ENCODE data around the gene LAX1. TPM values are rescaled to one million over a fixed set of nuclear protein-coding genes. Genes with fewer than 3 reads are reported as not detected.

Gene LAX1
- total and polyA plus RNA-seq, 7 donors = 0.60 to 3.6 (median 0.95) TPM; not detected in 3

DNA sequence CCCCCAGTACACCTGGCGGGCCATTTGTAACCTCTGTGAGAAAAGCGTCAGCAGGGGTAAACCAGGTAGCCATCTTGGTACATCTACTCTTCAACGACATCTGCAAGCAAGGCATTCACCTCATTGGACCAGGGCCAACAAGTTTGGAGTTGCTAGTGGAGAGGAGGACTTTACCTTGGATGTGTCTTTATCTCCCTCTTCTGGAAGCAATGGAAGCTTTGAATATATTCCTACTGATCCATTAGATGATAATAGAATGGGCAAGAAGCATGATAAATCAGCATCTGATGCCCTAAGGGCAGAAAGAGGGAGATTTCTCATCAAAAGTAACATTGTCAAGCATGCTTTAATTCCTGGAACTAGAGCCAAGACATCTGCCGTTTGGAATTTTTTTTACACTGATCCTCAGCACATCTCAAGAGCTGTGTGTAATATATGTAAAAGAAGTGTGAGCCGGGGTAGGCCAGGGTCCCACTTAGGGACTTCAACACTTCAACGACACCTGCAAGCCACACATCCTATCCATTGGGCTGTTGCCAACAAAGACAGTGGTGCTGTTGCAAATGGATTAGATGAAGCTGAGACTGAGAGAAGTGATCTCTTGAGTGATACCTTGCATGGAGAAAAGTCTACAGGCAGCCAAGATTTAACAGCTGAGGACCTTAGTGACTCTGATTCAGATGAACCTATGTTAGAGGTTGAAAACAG lies 33.1 kb downstream of the LAX1 start:
- no peaks in the 10 kb centered on the region for H3K9me3 ChIP-seq
- TF ChIP-seq POLR2AphosphoS5 (IDR thresholded peaks at IDR 0.05) (no peak), EP300 (IDR thresholded peaks at IDR 0.05) (no peak), POLR2A (IDR thresholded peaks at IDR 0.05) (no peak)
- TF ChIP-seq, protein P1, sequence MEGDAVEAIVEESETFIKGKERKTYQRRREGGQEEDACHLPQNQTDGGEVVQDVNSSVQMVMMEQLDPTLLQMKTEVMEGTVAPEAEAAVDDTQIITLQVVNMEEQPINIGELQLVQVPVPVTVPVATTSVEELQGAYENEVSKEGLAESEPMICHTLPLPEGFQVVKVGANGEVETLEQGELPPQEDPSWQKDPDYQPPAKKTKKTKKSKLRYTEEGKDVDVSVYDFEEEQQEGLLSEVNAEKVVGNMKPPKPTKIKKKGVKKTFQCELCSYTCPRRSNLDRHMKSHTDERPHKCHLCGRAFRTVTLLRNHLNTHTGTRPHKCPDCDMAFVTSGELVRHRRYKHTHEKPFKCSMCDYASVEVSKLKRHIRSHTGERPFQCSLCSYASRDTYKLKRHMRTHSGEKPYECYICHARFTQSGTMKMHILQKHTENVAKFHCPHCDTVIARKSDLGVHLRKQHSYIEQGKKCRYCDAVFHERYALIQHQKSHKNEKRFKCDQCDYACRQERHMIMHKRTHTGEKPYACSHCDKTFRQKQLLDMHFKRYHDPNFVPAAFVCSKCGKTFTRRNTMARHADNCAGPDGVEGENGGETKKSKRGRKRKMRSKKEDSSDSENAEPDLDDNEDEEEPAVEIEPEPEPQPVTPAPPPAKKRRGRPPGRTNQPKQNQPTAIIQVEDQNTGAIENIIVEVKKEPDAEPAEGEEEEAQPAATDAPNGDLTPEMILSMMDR (IDR thresholded peaks at IDR 0.05) = no peak
- DNase-seq = peak; percentile 69
- H3K4me3 ChIP-seq = no peak overlapping the region
- no peaks in the 10 kb centered on the region for H3K27me3 ChIP-seq
- H3K27ac ChIP-seq = peak overlapping the region in 2 of 4 donors; percentile 96 to 99
- intact Hi-C loops (cut with DNase I) = loop anchor here (5.0 to 10.0 kb wide), 4 partner anchors 61 to 296 kb away; no protein-coding TSS in a partner anchor
- peaks cover 0 to 17% (median under 1%) of the 10 kb centered on the region in 4 donors for H3K36me3 ChIP-seq
- peaks cover 0 to 67% (median 59%) of the 10 kb centered on the region in 4 donors for H3K4me1 ChIP-seq
- WGBS, 2 donors = 82% methylated on average over 6 of the region's 6 CpGs

DNA sequence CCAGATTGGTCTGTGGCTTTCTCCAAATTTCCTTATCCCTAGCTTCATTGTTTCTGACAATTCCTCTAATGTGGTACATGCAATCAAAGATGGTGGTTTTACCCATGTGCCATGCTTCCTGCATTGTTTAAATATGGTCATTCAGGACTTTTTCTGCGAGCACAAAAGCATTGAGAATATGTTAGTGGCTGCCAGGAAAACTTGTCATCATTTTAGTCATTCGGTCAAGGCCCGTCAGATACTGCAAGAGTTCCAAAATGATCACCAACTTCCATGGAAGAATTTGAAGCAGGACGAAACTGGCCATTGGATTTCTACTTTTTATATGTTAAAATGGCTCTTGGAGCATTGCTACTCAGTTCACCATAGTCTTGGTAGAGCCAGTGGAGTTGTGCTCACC lies 34.2 kb downstream of the LAX1 start:
- peaks cover 0 to 75% (median 63%) of the 10 kb centered on the region in 4 donors for H3K4me1 ChIP-seq
- TF ChIP-seq, protein P1 (IDR thresholded peaks at IDR 0.05) = no peak
- TF ChIP-seq POLR2A (IDR thresholded peaks at IDR 0.05) (no peak), POLR2AphosphoS5 (IDR thresholded peaks at IDR 0.05) (no peak), EP300 (IDR thresholded peaks at IDR 0.05) (no peak)
- H3K4me3 ChIP-seq = no peak overlapping the region
- H3K9me3 ChIP-seq = no peaks in the 10 kb centered on the region
- WGBS, 2 donors = 93 to 95% methylated on average over 4 of the region's 4 CpGs
- intact Hi-C loops (cut with DNase I) = loop anchor here (5.0 to 10.0 kb wide), 4 partner anchors 62 to 297 kb away; no protein-coding TSS in a partner anchor
- no peak overlapping the region for H3K27ac ChIP-seq
- no peaks in the 10 kb centered on the region for H3K27me3 ChIP-seq
- H3K36me3 ChIP-seq = peaks cover 0 to 27% (median 4%) of the 10 kb centered on the region in 4 donors
- no peak for DNase-seq

DNA sequence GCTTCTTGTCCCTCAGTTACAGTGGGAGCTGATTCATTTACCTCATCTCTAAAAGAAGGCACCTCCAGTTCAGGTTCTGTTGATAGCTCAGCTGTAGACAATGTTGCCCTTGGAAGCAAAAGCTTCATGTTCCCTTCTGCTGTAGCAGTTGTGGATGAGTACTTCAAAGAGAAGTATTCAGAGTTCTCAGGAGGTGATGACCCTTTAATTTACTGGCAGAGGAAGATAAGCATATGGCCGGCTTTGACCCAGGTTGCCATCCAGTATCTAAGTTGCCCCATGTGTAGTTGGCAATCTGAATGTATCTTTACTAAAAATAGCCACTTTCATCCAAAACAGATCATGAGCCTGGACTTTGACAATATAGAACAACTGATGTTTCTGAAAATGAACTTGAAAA lies 35.0 kb downstream of the LAX1 start:
- H3K4me3 ChIP-seq = no peak overlapping the region
- H3K4me1 ChIP-seq = peaks cover 0 to 73% (median 62%) of the 10 kb centered on the region in 4 donors
- peaks cover 0 to 34% (median 4%) of the 10 kb centered on the region in 4 donors for H3K36me3 ChIP-seq
- H3K27me3 ChIP-seq = no peaks in the 10 kb centered on the region
- no peak for DNase-seq
- no peaks in the 10 kb centered on the region for H3K9me3 ChIP-seq
- WGBS, 2 donors = 83 to 85% methylated on average over 1 of the region's 1 CpG
- TF ChIP-seq, protein P1 (IDR thresholded peaks at IDR 0.05) = no peak
- no peak for TF ChIP-seq EP300 (IDR thresholded peaks at IDR 0.05)
- TF ChIP-seq POLR2A (IDR thresholded peaks at IDR 0.05) = no peak
- no peak for TF ChIP-seq POLR2AphosphoS5 (IDR thresholded peaks at IDR 0.05)
- H3K27ac ChIP-seq = no peak overlapping the region
- intact Hi-C loops (cut with DNase I) = loop anchor here (5.0 to 10.0 kb wide), 4 partner anchors 63 to 298 kb away; no protein-coding TSS in a partner anchor

DNA sequence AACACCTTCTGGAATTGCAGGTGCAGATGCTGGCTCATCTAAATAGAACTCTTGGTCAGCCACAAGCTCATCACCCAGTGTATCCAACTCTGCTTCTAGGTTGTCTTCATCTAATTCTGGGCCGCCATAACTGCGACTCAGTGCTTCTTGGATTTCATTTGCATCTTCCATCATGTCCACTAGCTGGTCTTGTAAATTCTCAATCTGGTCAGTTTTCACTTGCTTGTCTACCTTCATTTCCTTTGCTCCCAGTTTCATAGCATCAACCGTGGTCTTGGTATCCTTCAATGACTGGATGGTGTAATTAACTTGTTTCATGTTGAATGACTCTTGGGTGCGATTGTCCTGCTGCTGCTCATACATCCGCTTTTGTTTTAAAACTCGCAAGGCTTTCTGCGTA lies 40.7 kb downstream of the LAX1 start:
- intact Hi-C loops (cut with DNase I) = no loop called here
- DNase-seq = no peak
- Histone ChIP-seq H3K27me3 (no peaks in the 10 kb centered on the region), H3K4me3 (no peak overlapping the region), H3K36me3 (peaks cover 0 to 29% (median 6%) of the 10 kb centered on the region in 4 donors), H3K9me3 (no peaks in the 10 kb centered on the region), H3K4me1 (peaks cover 0 to 50% (median 33%) of the 10 kb centered on the region in 4 donors), H3K27ac (no peak overlapping the region)
- TF ChIP-seq POLR2AphosphoS5 (IDR thresholded peaks at IDR 0.05) (no peak), EP300 (IDR thresholded peaks at IDR 0.05) (no peak), POLR2A (IDR thresholded peaks at IDR 0.05) (no peak)
- TF ChIP-seq, protein P1 (IDR thresholded peaks at IDR 0.05) = no peak
- WGBS, 2 donors = 97 to 98% methylated on average over 7 of the region's 7 CpGs

Data from sigmoid colon (tissue), 7 donors.